A549 treated with CORT108297 at 1 μM for 4 hours (cell line): ENCODE data around the gene ELOVL1. TPM values are rescaled to one million over a fixed set of nuclear protein-coding genes. Genes with fewer than 3 reads are reported as not detected.

Experiments
- total RNA-seq: library from RNA; stranded (reverse); fragments of 200-300 nt; extraction: Qiagen RNA extraction; gene quantifications from 5 replicates; pipeline ENCODE4 v1.2.3, GENCODE V29; 2022

ELOVL1 gene
- 144 to 161 TPM (median 146 TPM) in 5 replicates for total RNA-seq

DNA sequence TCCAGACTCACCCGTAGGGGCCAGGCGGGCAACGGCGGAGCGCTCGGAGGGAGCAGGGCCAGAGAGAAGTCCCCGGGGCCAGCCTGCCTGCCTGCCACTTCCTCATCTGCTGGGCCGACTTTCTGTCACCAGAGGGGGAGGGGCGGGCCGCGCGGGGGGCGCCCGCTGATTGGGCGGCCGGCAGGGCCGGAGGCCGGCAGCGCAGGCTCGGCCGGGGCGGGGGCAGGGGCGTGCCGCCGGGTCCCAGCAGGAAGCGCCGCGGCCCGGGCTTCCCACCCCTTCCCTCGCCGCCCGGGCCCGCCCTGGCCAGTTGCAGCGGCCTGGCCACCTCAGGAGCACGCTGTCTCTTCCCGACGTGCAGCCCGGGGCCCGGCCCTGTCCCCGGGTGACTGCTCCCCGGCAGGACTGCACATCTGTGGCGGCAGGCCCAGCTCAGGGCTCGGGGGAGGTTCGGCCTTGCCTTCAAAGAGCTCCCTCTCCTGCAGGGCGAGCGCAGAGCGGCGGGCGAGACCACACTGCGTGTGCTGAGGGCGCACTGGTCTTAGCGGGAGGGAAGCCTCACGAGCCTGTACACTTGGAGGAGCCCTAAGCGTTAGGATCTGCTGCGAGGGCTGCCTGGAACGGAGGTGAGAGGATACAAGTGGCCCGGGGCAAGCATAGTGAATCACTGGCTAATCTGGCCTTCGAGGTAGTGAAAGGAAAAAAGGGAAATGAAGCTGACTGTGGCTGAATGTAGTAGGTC lies at the start of gene ELOVL1:
Gene ELOVL1, minus strand, starts transcription at position 108 of the 742 bp plus-strand sequence. CDS start 2,402 bp downstream, outside the sequence.

DNA sequence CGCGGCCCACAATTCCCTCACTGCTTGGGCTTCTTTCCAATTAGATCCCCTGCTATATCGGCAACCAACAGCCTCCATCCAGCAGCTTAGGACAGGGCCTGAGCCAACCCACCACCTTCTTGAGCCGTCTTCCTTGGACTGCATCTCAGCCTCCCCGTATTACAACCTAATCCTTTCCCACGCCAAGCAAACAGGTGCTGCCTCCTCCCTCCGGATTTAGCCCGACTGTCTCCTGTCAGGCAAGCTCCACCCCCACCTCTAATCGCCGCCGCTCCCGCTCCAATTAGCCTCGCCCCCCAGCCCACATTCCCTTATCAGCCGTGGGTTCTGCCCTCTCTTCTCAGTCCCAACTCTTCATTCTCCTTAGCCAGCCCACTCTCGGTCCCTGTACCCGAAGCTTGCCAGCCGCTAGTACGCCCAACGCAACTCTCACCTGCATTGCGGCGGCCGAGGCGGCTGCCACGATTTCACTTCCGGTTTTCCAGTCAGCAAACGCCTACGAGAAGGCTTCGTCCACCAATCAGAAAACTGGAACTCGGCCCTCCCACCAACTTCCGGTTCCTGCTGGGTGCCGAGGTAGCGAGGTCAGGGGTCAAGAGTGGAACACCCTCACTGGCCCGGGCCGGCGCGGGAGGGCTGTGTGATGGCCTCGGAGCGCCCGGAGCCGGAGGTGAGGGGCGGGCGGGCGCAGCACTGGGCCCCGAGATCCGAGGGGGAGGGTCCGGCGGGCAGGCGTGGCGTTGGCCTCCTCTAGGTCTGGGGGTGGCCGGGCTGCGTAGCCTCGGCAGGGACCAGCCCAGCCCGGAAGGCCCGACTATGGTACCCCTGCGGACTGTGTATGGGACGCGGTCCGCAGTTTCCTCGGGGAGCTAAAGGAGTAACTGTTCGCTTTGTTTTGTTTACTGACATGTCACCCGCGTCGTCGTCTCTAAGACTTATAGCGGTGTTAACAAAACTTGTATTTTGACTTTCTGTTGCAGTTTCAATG lies 21.8 kb upstream of the ELOVL1 start, which contains the start of the genes MED8 and SZT2:
Gene MED8, minus strand, starts transcription at position 475 of the 988 bp plus-strand sequence. Its CDS starts 36 bp downstream, at position 439.
Gene SZT2, plus strand, starts transcription at position 574 of the 988 bp plus-strand sequence. Its CDS starts 70 bp downstream, at position 644.

DNA sequence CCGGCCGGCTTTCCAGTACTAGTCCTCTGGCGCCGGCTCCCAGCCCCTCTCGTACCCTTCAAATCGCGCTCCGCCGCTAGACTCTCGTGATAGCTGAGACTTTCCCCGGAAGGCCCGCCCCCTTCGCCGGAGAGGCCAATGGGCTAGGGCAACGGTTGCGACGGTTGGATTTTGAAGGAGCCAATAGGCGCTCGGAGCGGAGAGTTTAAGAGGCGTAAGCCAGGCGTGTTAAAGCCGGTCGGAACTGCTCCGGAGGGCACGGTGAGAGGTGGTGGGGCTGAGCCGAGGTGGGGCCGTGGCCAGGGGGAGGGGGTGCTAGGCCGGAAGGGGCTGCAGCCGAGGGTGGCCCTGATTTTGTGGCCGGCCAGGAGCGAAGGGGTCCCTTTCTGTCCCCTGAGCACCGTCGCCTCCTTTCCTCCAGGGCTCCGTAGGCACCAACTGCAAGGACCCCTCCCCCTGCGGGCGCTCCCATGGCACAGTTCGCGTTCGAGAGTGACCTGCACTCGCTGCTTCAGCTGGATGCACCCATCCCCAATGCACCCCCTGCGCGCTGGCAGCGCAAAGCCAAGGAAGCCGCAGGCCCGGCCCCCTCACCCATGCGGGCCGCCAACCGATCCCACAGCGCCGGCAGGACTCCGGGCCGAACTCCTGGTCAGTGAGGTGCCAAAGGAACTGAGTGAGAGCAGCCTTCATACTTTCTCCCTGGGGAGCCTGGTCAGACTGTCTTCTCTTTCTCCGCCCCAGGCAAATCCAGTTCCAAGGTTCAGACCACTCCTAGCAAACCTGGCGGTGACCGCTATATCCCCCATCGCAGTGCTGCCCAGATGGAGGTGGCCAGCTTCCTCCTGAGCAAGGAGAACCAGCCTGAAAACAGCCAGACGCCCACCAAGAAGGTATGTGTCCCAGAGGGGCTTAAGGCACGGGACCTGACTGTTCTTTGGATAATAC lies 8.8 kb downstream of the ELOVL1 start, which contains the start of gene CDC20:
Gene CDC20, plus strand, starts transcription at position 236 of the 948 bp plus-strand sequence. Its CDS starts 235 bp downstream, at position 471.

GRCh38 chr1:43337588-43337987 lies 30.2 kb downstream of the ELOVL1 start, which contains the start of gene MPL:
TSS of gene MPL (plus strand) at chr1:43337818. CDS start at chr1:43337849, 31 bp downstream.

Other genes starting within 250 kb of the ELOVL1 start
- gene EBNA1BP2, start 195.7 kb downstream of the ELOVL1 start, total RNA-seq = 176 to 196 TPM (median 188 TPM) in 5 replicates
- 0.36 to 0.62 TPM (median 0.47 TPM) in 5 replicates for gene CFAP57, start 195.7 kb downstream of the ELOVL1 start, total RNA-seq
- gene TMEM125, start 98.0 kb downstream of the ELOVL1 start, total RNA-seq = 0.09 TPM in 1 of 5 replicates, not detected in the others
- gene C1orf210, start 82.4 kb downstream of the ELOVL1 start, total RNA-seq = not detected in 5 replicates
- gene TIE1, start 67.0 kb downstream of the ELOVL1 start, total RNA-seq = not detected in 5 replicates
- 0.14 TPM in 1 of 5 replicates, not detected in the others for gene MPL, start 30.2 kb downstream of the ELOVL1 start, total RNA-seq
- gene CDC20, start 9.0 kb downstream of the ELOVL1 start, total RNA-seq = 187 to 214 TPM (median 200 TPM) in 5 replicates
- 36.6 to 38.3 TPM (median 37.3 TPM) in 5 replicates for gene MED8, start 21.8 kb upstream of the ELOVL1 start, total RNA-seq
- gene SZT2, start 21.9 kb upstream of the ELOVL1 start, total RNA-seq = 5.5 to 8.7 TPM (median 8.3 TPM) in 5 replicates
- gene HYI, start 85.9 kb upstream of the ELOVL1 start, total RNA-seq = 13.3 to 18.1 TPM (median 16.7 TPM) in 5 replicates
- gene PTPRF, start 162.9 kb upstream of the ELOVL1 start, total RNA-seq = 80.8 to 120 TPM (median 98.1 TPM) in 5 replicates